Gastroesophageal sphincter (tissue), 3 donors: Measurements from ENCODE around the gene LRRIQ1.

Experiments used
- EP300 ChIP-seq: sonication (generic); formaldehyde crosslinking; IDR thresholded peaks from one replicate; pipeline ENCODE4 v1.6.1; 2017; ENCODE audit warnings: antibody characterized with exemption, mild to moderate bottlenecking
- POLR2A ChIP-seq, 2 donors: fragments of 450-650 bp; IDR thresholded peaks; one replicate each; pipeline ENCODE4 v1.6.1; 2017; ENCODE audit warnings: antibody characterized with exemption in 2 of 2, mild to moderate bottlenecking in 2 of 2, moderate library complexity in 1 of 2
- POLR2AphosphoS5 ChIP-seq: sonication (generic); formaldehyde crosslinking; IDR thresholded peaks from one replicate; pipeline ENCODE4 v1.6.1; 2017; ENCODE audit warnings: antibody characterized with exemption
- TF ChIP-seq, protein P1 (sequence below), 4 experiments: fragments of 200-600 bp in 2 of 4; fragments of 450-650 bp in 2 of 4; sonication (generic) in 1 of 4; IDR thresholded peaks; one replicate each; pipeline ENCODE4 v1.5.1; 2017 to 2019; ENCODE audit warnings: antibody characterized with exemption in 4 of 4, mild to moderate bottlenecking in 2 of 4, moderate library complexity in 2 of 4

DNA sequence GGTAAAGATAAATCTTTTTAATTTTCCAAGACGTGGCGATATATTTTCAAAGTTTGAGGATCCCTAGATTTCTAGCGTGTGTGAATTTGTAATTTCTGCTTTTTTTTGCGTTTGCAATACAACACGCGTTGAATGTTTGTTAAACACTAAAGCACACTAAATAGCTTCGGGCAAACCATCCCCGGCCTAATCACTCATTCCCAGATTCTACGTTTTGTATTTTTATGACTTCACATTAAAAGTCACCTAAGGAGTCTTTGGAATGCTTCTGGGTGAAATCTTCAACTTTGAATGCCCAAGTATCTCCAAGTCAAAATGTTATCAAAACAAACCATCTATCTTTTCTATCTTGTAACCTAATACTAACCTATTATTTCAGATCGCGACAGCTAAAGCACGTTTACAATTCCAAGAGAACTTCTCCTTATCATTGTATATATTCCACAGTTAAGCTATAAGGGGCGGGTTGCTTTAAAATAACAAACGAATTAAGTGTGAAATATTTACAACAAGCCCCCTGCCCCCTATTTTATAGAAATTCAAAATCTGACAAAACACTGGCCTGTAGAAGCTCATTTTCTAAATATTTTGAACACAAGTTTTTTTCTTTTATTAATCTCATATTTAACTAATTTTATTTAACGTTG, 245.0 kb downstream of the LRRIQ1 start:
- TF ChIP-seq POLR2AphosphoS5 (no peak), POLR2A (IDR thresholded peaks at IDR 0.05) (no peak), EP300 (no peak)
- TF ChIP-seq, protein P1, sequence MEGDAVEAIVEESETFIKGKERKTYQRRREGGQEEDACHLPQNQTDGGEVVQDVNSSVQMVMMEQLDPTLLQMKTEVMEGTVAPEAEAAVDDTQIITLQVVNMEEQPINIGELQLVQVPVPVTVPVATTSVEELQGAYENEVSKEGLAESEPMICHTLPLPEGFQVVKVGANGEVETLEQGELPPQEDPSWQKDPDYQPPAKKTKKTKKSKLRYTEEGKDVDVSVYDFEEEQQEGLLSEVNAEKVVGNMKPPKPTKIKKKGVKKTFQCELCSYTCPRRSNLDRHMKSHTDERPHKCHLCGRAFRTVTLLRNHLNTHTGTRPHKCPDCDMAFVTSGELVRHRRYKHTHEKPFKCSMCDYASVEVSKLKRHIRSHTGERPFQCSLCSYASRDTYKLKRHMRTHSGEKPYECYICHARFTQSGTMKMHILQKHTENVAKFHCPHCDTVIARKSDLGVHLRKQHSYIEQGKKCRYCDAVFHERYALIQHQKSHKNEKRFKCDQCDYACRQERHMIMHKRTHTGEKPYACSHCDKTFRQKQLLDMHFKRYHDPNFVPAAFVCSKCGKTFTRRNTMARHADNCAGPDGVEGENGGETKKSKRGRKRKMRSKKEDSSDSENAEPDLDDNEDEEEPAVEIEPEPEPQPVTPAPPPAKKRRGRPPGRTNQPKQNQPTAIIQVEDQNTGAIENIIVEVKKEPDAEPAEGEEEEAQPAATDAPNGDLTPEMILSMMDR (IDR thresholded peaks at IDR 0.05), result no peak
